Spleen (tissue), 11 donors: ENCODE results near the gene OR5C1. TPM values are rescaled to one million over a fixed set of nuclear protein-coding genes. Genes with fewer than 3 reads are reported as not detected.
"Not testable (repeated sequence)": the region's sequence is repeated elsewhere in the genome, so short reads cannot be mapped to it uniquely, and the experiment has no call there.

ENCODE experiments used
- DNase-seq: peaks from one replicate; pipeline ENCODE4 v3.0.0-alpha.2; 2020
- H3K27ac ChIP-seq, 8 donors: fragments of 200-600 bp; sonication (generic) in 7 of 8; 1 replicate in 4 of 8; 2 replicates in 4 of 8; pipeline versions ENCODE4 v1.5.0 to v1.8.0; 2016 to 2021; ENCODE audit warnings: inconsistent platforms in 4 of 8, mild to moderate bottlenecking in 4 of 8, moderate library complexity in 1 of 8
- H3K27me3 ChIP-seq, 7 donors: fragments of 200-600 bp; sonication (generic) in 6 of 7; replicated peaks in 1 of 7; 1 replicate in 4 of 7; 2 replicates in 3 of 7; pipeline versions ENCODE4 v1.5.0 to v1.8.0; 2016 to 2021; ENCODE audit warnings: inconsistent platforms in 3 of 7, mild to moderate bottlenecking in 1 of 7
- H3K36me3 ChIP-seq, 6 donors: fragments of 200-600 bp; sonication (generic) in 5 of 6; 1 replicate in 4 of 6; 2 replicates in 2 of 6; pipeline versions ENCODE4 v1.5.0 to v1.8.0; 2016 to 2021; ENCODE audit warnings: inconsistent platforms in 2 of 6
- H3K4me1 ChIP-seq, 6 donors: fragments of 200-600 bp; sonication (generic) in 5 of 6; 1 replicate in 3 of 6; 2 replicates in 3 of 6; pipeline versions ENCODE4 v1.5.0 to v1.8.0; 2016 to 2021; ENCODE audit warnings: inconsistent platforms in 3 of 6
- H3K4me3 ChIP-seq, 8 donors: fragments of 200-600 bp; sonication (generic) in 7 of 8; 1 replicate in 4 of 8; 2 replicates in 4 of 8; pipeline versions ENCODE4 v1.5.0 to v1.8.0; 2016 to 2021; ENCODE audit warnings: inconsistent platforms in 4 of 8, mild to moderate bottlenecking in 4 of 8, moderate library complexity in 2 of 8
- H3K9me3 ChIP-seq, 8 donors: fragments of 200-600 bp; sonication (generic) in 7 of 8; 1 replicate in 4 of 8; 2 replicates in 4 of 8; pipeline versions ENCODE4 v1.5.0 to v1.8.0; 2016 to 2021; ENCODE audit warnings: inconsistent platforms in 4 of 8
- CTCF ChIP-seq, 11 experiments: fragments of 200-600 bp in 7 of 11; fragments of 450-650 bp in 4 of 11; sonication (generic) in 4 of 11; IDR thresholded peaks in 8 of 11; conservative IDR thresholded peaks in 3 of 11; 1 replicate in 7 of 11; 2 replicates in 4 of 11; pipeline versions ENCODE4 v1.4.0 to v1.8.0; 2016 to 2021; ENCODE audit warnings: antibody characterized with exemption in 11 of 11, inconsistent platforms in 4 of 11, mild to moderate bottlenecking in 1 of 11
- POLR2A ChIP-seq, 3 donors: fragments of 450-650 bp; IDR thresholded peaks; one replicate each; pipeline ENCODE4 v1.5.1; 2017; ENCODE audit warnings: antibody characterized with exemption in 3 of 3, mild to moderate bottlenecking in 1 of 3
- POLR2AphosphoS5 ChIP-seq, 3 donors: sonication (generic); formaldehyde crosslinking; IDR thresholded peaks; one replicate each; pipeline ENCODE4 v1.5.1; 2017; ENCODE audit warnings: antibody characterized with exemption in 3 of 3
- WGBS, 5 donors: extraction: QIAGEN DNeasy Blood & Tissue Kit in 3 of 5; methylation state at CpG; one replicate each; pipeline versions ENCODE4 v1.1.5 to v1.1.7; 2013 to 2018; 5-methylcytosine and 5-hydroxymethylcytosine counted together
- intact Hi-C: fragments of 100-400 bp; cut with DNase I; formaldehyde crosslinking; loops from one replicate; pipeline ENCODE4 v1.15.0; 2023; ENCODE audit warnings: low total_unique reads
- polyA plus RNA-seq, 3 donors: library from polyadenylated mRNA; stranded (reverse); fragments of 200-250 nt; gene quantifications; one replicate each; pipeline ENCODE4 v1.2.1, GENCODE V29; 2013
- total RNA-seq, 7 donors: library from RNA; depleted of rRNA in 3 of 7; stranded (reverse); fragments of >200 nt in 3 of 7; fragmentation: NEBNext Ultra II Directional in 4 of 7; extraction: Animal tissue kit (Norgen Biotek cat#: 25700) in 4 of 7; gene quantifications; one replicate each; pipeline versions ENCODE4 v1.1.0 to v1.2.1, GENCODE V29; 2016 to 2021
- donor health status: healthy with polysubstance abuse.
- donor health status: DM: no; HTN: no; CAD: no; lungs with moderate emphysema.
- donor health status: DM: no; HTN: no; CAD: no.
- donor health status: Bipolar disorder and iron deficiency.
- donor health status: healthy.
- donor health status: DM: no; HTN: no; CAD: no.
- donor health status: DM: yes; HTN: yes; CAD: no.

The OR5C1 gene
- total and polyA plus RNA-seq, 10 donors = not detected

GRCh38 chr9:122806661-122807060, 17.9 kb downstream of the OR5C1 start:
- intact Hi-C loops = loop anchor here (5.0 kb wide), 1 partner anchor 339 kb away; no protein-coding TSS in a partner anchor

GRCh38 chr9:122807271-122807900, 18.7 kb downstream of the OR5C1 start:
- 58 to 73% (median 71%) methylated on average over 1 of the region's 1 CpG for WGBS, 5 donors
- Histone ChIP-seq H3K27me3 (no peaks in the 10 kb centered on the region), H3K36me3 (no peaks in the 10 kb centered on the region), H3K27ac (no peak overlapping the region), H3K9me3 (peaks cover 0 to 9% (median 0%) of the 10 kb centered on the region in 8 donors), H3K4me1 (peaks cover 0 to 9% (median 0%) of the 10 kb centered on the region in 6 donors), H3K4me3 (no peak overlapping the region)
- intact Hi-C loops = loop anchor here (5.0 kb wide), 1 partner anchor 340 kb away; no protein-coding TSS in a partner anchor
- no peak for TF ChIP-seq CTCF (IDR thresholded peaks at IDR 0.05 in 8 of 11, conservative IDR thresholded peaks at IDR 0.05 in 3 of 11)
- TF ChIP-seq POLR2A (IDR thresholded peaks at IDR 0.05) = no peak
- no peak for TF ChIP-seq POLR2AphosphoS5 (IDR thresholded peaks at IDR 0.05)
- DNase-seq = no peak

More at GRCh38 chr9:122806661-122807060, 17.9 kb downstream of the OR5C1 start:
- Histone ChIP-seq H3K9me3 (peaks cover 0 to 9% (median 0%) of the 10 kb centered on the region in 8 donors), H3K4me1 (peaks cover 0 to 9% (median 0%) of the 10 kb centered on the region in 6 donors), H3K27me3 (no peaks in the 10 kb centered on the region), H3K36me3 (no peaks in the 10 kb centered on the region), H3K4me3 (no peak overlapping the region), H3K27ac (no peak overlapping the region)
- WGBS, 5 donors = 82 to 98% (median 87%) methylated on average over 4 of the region's 4 CpGs
- no peak for DNase-seq
- TF ChIP-seq CTCF (IDR thresholded peaks at IDR 0.05 in 8 of 11, conservative IDR thresholded peaks at IDR 0.05 in 3 of 11) (no peak), POLR2A (IDR thresholded peaks at IDR 0.05) (no peak), POLR2AphosphoS5 (IDR thresholded peaks at IDR 0.05) (no peak)

- no peaks in the 10 kb centered on the region for H3K27me3 ChIP-seq
- peaks cover 0 to 9% (median 0%) of the 10 kb centered on the region in 8 donors for H3K9me3 ChIP-seq
- H3K27ac ChIP-seq = no peak overlapping the region
- TF ChIP-seq CTCF (IDR thresholded peaks at IDR 0.05 in 8 of 11, conservative IDR thresholded peaks at IDR 0.05 in 3 of 11) = no peak
- TF ChIP-seq POLR2A (IDR thresholded peaks at IDR 0.05) = no peak
- no peak for TF ChIP-seq POLR2AphosphoS5 (IDR thresholded peaks at IDR 0.05)
- no peaks in the 10 kb centered on the region for H3K36me3 ChIP-seq
- intact Hi-C loops = loop anchor here (5.0 kb wide), 1 partner anchor 341 kb away; no protein-coding TSS in a partner anchor
- no peak for DNase-seq
- WGBS, 5 donors = 86 to 94% (median 92%) methylated on average over 3 of the region's 3 CpGs
- no peak overlapping the region for H3K4me3 ChIP-seq
- peaks cover 0 to 9% (median 0%) of the 10 kb centered on the region in 6 donors for H3K4me1 ChIP-seq
These were observed 19.4 kb downstream of the OR5C1 start for GRCh38 chr9:122808141-122808540.

- H3K36me3 ChIP-seq, H3K4me3 ChIP-seq, H3K27ac ChIP-seq, H3K9me3 ChIP-seq, H3K27me3 ChIP-seq, DNase-seq, H3K4me1 ChIP-seq: not testable (repeated sequence)
- 81 to 92% (median 89%) methylated on average over 7 of the region's 7 CpGs for WGBS, 5 donors
- intact Hi-C loops = loop anchor here (5.0 kb wide), 1 partner anchor 342 kb away; no protein-coding TSS in a partner anchor
These were observed 20.5 kb downstream of the OR5C1 start for GRCh38 chr9:122809261-122809660.
